Spleen (tissue), 7 donors: ENCODE measurements around the gene LPAR2.

Source experiments
- POLR2A ChIP-seq, 3 donors: fragments of 450-650 bp; IDR thresholded peaks; one replicate each; pipeline ENCODE4 v1.5.1; 2017; ENCODE audit warnings: antibody characterized with exemption in 3 of 3, mild to moderate bottlenecking in 1 of 3
- POLR2AphosphoS5 ChIP-seq, 3 donors: sonication (generic); formaldehyde crosslinking; IDR thresholded peaks; one replicate each; pipeline ENCODE4 v1.5.1; 2017; ENCODE audit warnings: antibody characterized with exemption in 3 of 3
- TF ChIP-seq, protein P1 (sequence below), 11 experiments: fragments of 200-600 bp in 7 of 11; fragments of 450-650 bp in 4 of 11; sonication (generic) in 4 of 11; IDR thresholded peaks in 8 of 11; conservative IDR thresholded peaks in 3 of 11; 1 replicate in 7 of 11; 2 replicates in 4 of 11; pipeline versions ENCODE4 v1.4.0 to v1.8.0; 2016 to 2021; ENCODE audit warnings: antibody characterized with exemption in 11 of 11, inconsistent platforms in 4 of 11, mild to moderate bottlenecking in 1 of 11
- donor health status: DM: no; HTN: no; CAD: no; lungs with moderate emphysema.
- donor health status: DM: no; HTN: no; CAD: no.
- donor health status: DM: no; HTN: no; CAD: no.

GRCh38 chr19:19668230-19669012 is 40.4 kb upstream of the LPAR2 start, which contains the start of gene ZNF101:
- TF ChIP-seq, protein P1, sequence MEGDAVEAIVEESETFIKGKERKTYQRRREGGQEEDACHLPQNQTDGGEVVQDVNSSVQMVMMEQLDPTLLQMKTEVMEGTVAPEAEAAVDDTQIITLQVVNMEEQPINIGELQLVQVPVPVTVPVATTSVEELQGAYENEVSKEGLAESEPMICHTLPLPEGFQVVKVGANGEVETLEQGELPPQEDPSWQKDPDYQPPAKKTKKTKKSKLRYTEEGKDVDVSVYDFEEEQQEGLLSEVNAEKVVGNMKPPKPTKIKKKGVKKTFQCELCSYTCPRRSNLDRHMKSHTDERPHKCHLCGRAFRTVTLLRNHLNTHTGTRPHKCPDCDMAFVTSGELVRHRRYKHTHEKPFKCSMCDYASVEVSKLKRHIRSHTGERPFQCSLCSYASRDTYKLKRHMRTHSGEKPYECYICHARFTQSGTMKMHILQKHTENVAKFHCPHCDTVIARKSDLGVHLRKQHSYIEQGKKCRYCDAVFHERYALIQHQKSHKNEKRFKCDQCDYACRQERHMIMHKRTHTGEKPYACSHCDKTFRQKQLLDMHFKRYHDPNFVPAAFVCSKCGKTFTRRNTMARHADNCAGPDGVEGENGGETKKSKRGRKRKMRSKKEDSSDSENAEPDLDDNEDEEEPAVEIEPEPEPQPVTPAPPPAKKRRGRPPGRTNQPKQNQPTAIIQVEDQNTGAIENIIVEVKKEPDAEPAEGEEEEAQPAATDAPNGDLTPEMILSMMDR (IDR thresholded peaks at IDR 0.05 in 8 of 11, conservative IDR thresholded peaks at IDR 0.05 in 3 of 11): peak in 3 of 11 experiments; percentile 6 to 35 (median 9)
- TF ChIP-seq POLR2AphosphoS5 (IDR thresholded peaks at IDR 0.05) (peak; percentile 81 to 91 (median 82)), POLR2A (IDR thresholded peaks at IDR 0.05) (peak in 2 of 3 donors; percentile 15 to 25)
